ENCODE measurements around the gene ARFRP1. TPM values are rescaled to one million over a fixed set of nuclear protein-coding genes. Genes with fewer than 3 reads are reported as not detected.
A peak's percentile ranks its signal among the peaks of the same experiment; 100 is the strongest.

The ARFRP1 gene
- total RNA-seq, 1 experiment from 2014 or later = 42.7 TPM

DNA sequence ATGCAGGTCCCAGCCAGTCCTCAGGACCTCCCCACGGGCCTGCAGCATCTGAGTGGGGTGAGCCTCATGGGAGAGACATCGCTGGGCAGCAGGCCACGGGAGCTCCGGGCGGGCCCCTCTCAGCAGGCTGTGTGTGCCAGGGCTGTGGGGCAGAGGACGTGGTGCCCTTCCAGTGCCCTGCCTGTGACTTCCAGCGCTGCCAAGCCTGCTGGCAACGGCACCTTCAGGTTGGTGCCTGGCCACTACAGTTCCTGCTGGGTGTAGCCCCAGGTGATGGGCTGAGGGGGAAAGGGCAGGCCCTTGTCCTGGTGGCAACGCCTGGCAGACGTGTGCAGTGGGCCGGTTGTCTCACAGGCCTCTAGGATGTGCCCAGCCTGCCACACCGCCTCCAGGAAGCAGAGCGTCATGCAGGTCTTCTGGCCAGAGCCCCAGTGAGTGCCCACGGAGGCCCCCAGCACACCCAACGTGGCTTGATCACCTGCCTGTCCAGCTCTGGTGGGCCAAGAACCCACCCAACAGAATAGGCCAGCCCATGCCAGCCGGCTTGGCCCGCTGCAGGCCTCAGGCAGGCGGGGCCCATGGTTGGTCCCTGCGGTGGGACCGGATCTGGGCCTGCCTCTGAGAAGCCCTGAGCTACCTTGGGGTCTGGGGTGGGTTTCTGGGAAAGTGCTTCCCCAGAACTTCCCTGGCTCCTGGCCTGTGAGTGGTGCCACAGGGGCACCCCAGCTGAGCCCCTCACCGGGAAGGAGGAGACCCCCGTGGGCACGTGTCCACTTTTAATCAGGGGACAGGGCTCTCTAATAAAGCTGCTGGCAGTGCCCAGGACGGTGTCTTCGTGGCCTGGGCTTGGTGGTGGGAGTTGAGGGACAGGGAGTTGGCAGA, 12.1 kb downstream of the ARFRP1 start:
- no peak overlapping the region for H2BK20ac ChIP-seq (ENCODE audit: low read depth, low read length, poor library complexity, severe bottlenecking)
- WGBS (ENCODE audit: extremely low coverage, insufficient read length, low lambda C conversion rate) = no CpG with 5 or more reads among the region's 25 CpGs
- no peaks in the 10 kb centered on the region for H4K20me1 ChIP-seq (ENCODE audit: control insufficient read depth, insufficient read depth, insufficient read length)
- no peak overlapping the region for H2BK5ac ChIP-seq (ENCODE audit: insufficient read length, low read length)
- Mint-ChIP-seq H3K36me3 (ENCODE audit: insufficient read depth in 1 of 3, low read depth in 3 of 3) (peaks cover 14 to 20% (median 17%) of the 10 kb centered on the region in 3 experiments; a peak in 6 of 7 replicates), H3K4me3 (peak overlapping the region in 1 of 2 experiments; percentile 35; a peak in 1 of 5 replicates), H3K27me3 (ENCODE audit: low read depth) (peaks cover 6% of the 10 kb centered on the region), H3K9me3 (peaks cover 3 to 5% of the 10 kb centered on the region in 2 experiments; a peak in 3 of 5 replicates), H3K4me1 (peaks cover 2 to 10% of the 10 kb centered on the region in 2 experiments), H3K27ac (peak overlapping the region in 2 of 3 experiments; percentile 61 to 82; a peak in 2 of 7 replicates)
- H3K27me3 ChIP-seq (ENCODE audit: insufficient read depth, low read length) = no peaks in the 10 kb centered on the region
- H3K79me1 ChIP-seq (ENCODE audit: insufficient read depth, low read depth, low read length, poor library complexity, severe bottlenecking) = no peaks in the 10 kb centered on the region
- H2AK5ac ChIP-seq (ENCODE audit: insufficient read length, low read length) = no peak overlapping the region
- no peak overlapping the region for H3K4ac ChIP-seq (ENCODE audit: low read depth, low read length)
- no peak overlapping the region for H3K27ac ChIP-seq (ENCODE audit: insufficient read length, low read depth, low read length)
- TF ChIP-seq, protein P1, sequence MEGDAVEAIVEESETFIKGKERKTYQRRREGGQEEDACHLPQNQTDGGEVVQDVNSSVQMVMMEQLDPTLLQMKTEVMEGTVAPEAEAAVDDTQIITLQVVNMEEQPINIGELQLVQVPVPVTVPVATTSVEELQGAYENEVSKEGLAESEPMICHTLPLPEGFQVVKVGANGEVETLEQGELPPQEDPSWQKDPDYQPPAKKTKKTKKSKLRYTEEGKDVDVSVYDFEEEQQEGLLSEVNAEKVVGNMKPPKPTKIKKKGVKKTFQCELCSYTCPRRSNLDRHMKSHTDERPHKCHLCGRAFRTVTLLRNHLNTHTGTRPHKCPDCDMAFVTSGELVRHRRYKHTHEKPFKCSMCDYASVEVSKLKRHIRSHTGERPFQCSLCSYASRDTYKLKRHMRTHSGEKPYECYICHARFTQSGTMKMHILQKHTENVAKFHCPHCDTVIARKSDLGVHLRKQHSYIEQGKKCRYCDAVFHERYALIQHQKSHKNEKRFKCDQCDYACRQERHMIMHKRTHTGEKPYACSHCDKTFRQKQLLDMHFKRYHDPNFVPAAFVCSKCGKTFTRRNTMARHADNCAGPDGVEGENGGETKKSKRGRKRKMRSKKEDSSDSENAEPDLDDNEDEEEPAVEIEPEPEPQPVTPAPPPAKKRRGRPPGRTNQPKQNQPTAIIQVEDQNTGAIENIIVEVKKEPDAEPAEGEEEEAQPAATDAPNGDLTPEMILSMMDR (conservative IDR thresholded peaks at IDR 0.05) = no peak
- H2AFZ ChIP-seq (ENCODE audit: low read length) = no peak overlapping the region
- H2BK15ac ChIP-seq (ENCODE audit: low read depth, low read length) = no peak overlapping the region
- no peak overlapping the region for H3T11ph ChIP-seq (ENCODE audit: low read length)
- H3K4me1 ChIP-seq (ENCODE audit: insufficient read depth, low read length) = no peaks in the 10 kb centered on the region
- H3K9ac ChIP-seq (ENCODE audit: extremely low read depth, insufficient read length, low read length) = no peak overlapping the region
- H4K8ac ChIP-seq (replicated peaks; ENCODE audit: insufficient read length, low read depth, low read length) = no peak overlapping the region
- H3K9me3 ChIP-seq (ENCODE audit: control insufficient read depth, low read depth, low read length) = no peaks in the 10 kb centered on the region
- no peak overlapping the region for H3K23ac ChIP-seq (ENCODE audit: insufficient read length, low read depth, low read length)
- H3K18ac ChIP-seq (ENCODE audit: insufficient read length, low read depth, low read length) = no peak overlapping the region
- H3K4me2 ChIP-seq (ENCODE audit: insufficient read depth, insufficient read length, low read length) = no peak overlapping the region
- peaks cover 4% of the 10 kb centered on the region for H3K23me2 ChIP-seq (ENCODE audit: insufficient read length, low read depth, low read length, poor library complexity, severe bottlenecking)
- H2BK12ac ChIP-seq (ENCODE audit: insufficient read length, low read depth, low read length) = no peak overlapping the region
- no peaks in the 10 kb centered on the region for H3K79me2 ChIP-seq (ENCODE audit: insufficient read depth, low read length)
- H3K14ac ChIP-seq (ENCODE audit: insufficient read depth, low read length) = no peak overlapping the region
- H4K5ac ChIP-seq (ENCODE audit: insufficient read length, low read depth, low read length) = no peak overlapping the region
- H4K91ac ChIP-seq (ENCODE audit: insufficient read length, low read depth, low read length) = no peak overlapping the region
- DNase-seq = no peak
- H3K56ac ChIP-seq (ENCODE audit: insufficient read length, low read depth, low read length) = no peak overlapping the region
- no peak overlapping the region for H2BK120ac ChIP-seq (ENCODE audit: low read depth, low read length, poor library complexity, severe bottlenecking)
